ENCODE measurements around the gene METTL16. TPM values are rescaled to one million over a fixed set of nuclear protein-coding genes. Genes with fewer than 3 reads are reported as not detected.

The METTL16 gene
- polyA plus RNA-seq, 1 of the 3 experiments (the other 2 are of a cell fraction) = 8.1 TPM

- TF ChIP-seq REST (IDR thresholded peaks at IDR 0.05; ENCODE audit: low read depth, low read length) = no peak
Observed at GRCh38 chr17:2485543-2485942, 26.1 kb downstream of the METTL16 start (continued).

- ChIA-PET CTCF (no interaction called here), POLR2A (interaction anchor here (0.6 kb wide), 1 partner anchor 894 kb away, joined by 3 read pairs; no protein-coding TSS in a partner anchor)
- 97% methylated on average over 8 of the region's 8 CpGs for WGBS (ENCODE audit: low lambda C conversion rate)
- no peak for DNase-seq
- Histone ChIP-seq H3K9me2 (0 out of 2 replicates have a peak, but pooled peaks cover 3% of the 10 kb centered on the region), H3K4me3 (ENCODE audit: low read depth in 2 of 2, low read length in 1 of 2) (no peak overlapping the region), H3K36me3 (replicated peaks in 1 of 2; ENCODE audit: control insufficient read depth in 1 of 2, insufficient read depth in 2 of 2, low read length in 1 of 2) (peaks cover 0 to 4% of the 10 kb centered on the region in 2 experiments), H4K20me1 (ENCODE audit: insufficient read depth) (no peaks in the 10 kb centered on the region), H3K9me3 (no peaks in the 10 kb centered on the region), H3K9ac (no peak overlapping the region), H3K4me1 (ENCODE audit: control insufficient read depth in 1 of 2, insufficient read depth in 2 of 2, low read depth in 1 of 2, low read length in 1 of 2) (peaks cover 0 to 14% of the 10 kb centered on the region in 2 experiments; a peak in 2 of 4 replicates), H3K79me2 (ENCODE audit: insufficient read depth) (peaks cover 62% of the 10 kb centered on the region), H3K4me2 (no peak overlapping the region), H3K27ac (ENCODE audit: low read depth in 2 of 2, low read length in 1 of 2) (no peak overlapping the region), H3F3A (replicated peaks; ENCODE audit: insufficient read depth) (no peaks in the 10 kb centered on the region), H2AFZ (ENCODE audit: low read depth) (no peak overlapping the region), H3K27me3 (ENCODE audit: insufficient read depth) (no peaks in the 10 kb centered on the region)
- TF ChIP-seq FOXJ3 (CRISPR knock-in tag; IDR thresholded peaks at IDR 0.05) = no peak
- TF ChIP-seq ZBTB33 (IDR thresholded peaks at IDR 0.05; ENCODE audit: borderline replicate concordance, low read depth) = no peak
- TF ChIP-seq ELF1 (IDR thresholded peaks at IDR 0.05) = no peak
- no peak for TF ChIP-seq GATA2 (CRISPR knock-in tag; IDR thresholded peaks at IDR 0.05)
Observed at GRCh38 chr17:2484876-2485275, 26.8 kb downstream of the METTL16 start.

DNA sequence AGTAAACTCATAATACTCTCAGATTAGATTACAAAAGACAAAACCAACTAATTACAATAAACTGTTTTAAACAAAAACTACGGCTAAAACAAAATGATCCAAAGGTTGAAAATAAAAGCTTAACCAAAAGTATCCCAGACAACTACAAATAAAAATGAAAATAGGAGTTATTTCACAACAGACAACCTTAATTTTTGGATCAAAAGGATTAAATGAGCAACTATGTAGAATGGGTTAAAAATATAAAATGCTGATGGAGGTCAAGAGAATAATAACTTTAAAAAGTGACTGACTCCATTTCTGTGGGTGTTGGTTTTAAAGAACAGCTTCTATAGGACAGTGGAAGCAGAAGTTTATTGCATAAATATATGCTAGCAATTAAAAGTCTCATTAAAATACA lies 28.6 kb downstream of the METTL16 start:
- 92% methylated on average over 1 of the region's 1 CpG for WGBS (ENCODE audit: low lambda C conversion rate)
- CTCF ChIA-PET = interaction anchor here (0.7 kb wide), 1 partner anchor 130 kb away, joined by 3 read pairs; no protein-coding TSS in a partner anchor
- no peak overlapping the region for H3K4me2 ChIP-seq
- H3K9me3 ChIP-seq = no peaks in the 10 kb centered on the region
- H3K9ac ChIP-seq = no peak overlapping the region
- POLR2A ChIA-PET = no interaction called here
- peaks cover 0 to 14% of the 10 kb centered on the region in 2 experiments; a peak in 2 of 4 replicates for H3K4me1 ChIP-seq (ENCODE audit: control insufficient read depth in 1 of 2, insufficient read depth in 2 of 2, low read depth in 1 of 2, low read length in 1 of 2)
- no peak overlapping the region for H3K4me3 ChIP-seq (ENCODE audit: low read depth in 2 of 2, low read length in 1 of 2)
- DNase-seq = no peak
- H3K27me3 ChIP-seq (ENCODE audit: insufficient read depth) = no peaks in the 10 kb centered on the region
- peaks cover 51% of the 10 kb centered on the region for H3K79me2 ChIP-seq (ENCODE audit: insufficient read depth)
- H3K36me3 ChIP-seq (replicated peaks in 1 of 2; ENCODE audit: control insufficient read depth in 1 of 2, insufficient read depth in 2 of 2, low read length in 1 of 2) = peaks cover 0 to 6% of the 10 kb centered on the region in 2 experiments
- H4K20me1 ChIP-seq (ENCODE audit: insufficient read depth) = no peaks in the 10 kb centered on the region
- no peaks in the 10 kb centered on the region for H3F3A ChIP-seq (replicated peaks; ENCODE audit: insufficient read depth)
- no peak overlapping the region for H2AFZ ChIP-seq (ENCODE audit: low read depth)
- H3K9me2 ChIP-seq = 0 out of 2 replicates have a peak, but pooled peaks cover 3% of the 10 kb centered on the region
- H3K27ac ChIP-seq (ENCODE audit: low read depth in 2 of 2, low read length in 1 of 2) = no peak overlapping the region
- no peak for TF ChIP-seq FOXJ3 (CRISPR knock-in tag; IDR thresholded peaks at IDR 0.05)
- no peak for TF ChIP-seq CHD2 (IDR thresholded peaks at IDR 0.05; ENCODE audit: low read length, partially characterized antibody)
- TF ChIP-seq FOXM1 (IDR thresholded peaks at IDR 0.05; ENCODE audit: low read depth) = no peak
- TF ChIP-seq RCOR1 (IDR thresholded peaks at IDR 0.05; ENCODE audit: low read length) = no peak
- TF ChIP-seq RFX5 (IDR thresholded peaks at IDR 0.05; ENCODE audit: low read length) = no peak
- no peak for TF ChIP-seq REST (IDR thresholded peaks at IDR 0.05; ENCODE audit: low read depth, low read length)
- no peak for TF ChIP-seq EP300 (IDR thresholded peaks at IDR 0.05; ENCODE audit: borderline replicate concordance in 1 of 2, low read depth in 1 of 2, low read length in 1 of 2)
- no peak for TF ChIP-seq JUND (IDR thresholded peaks at IDR 0.05)
- TF ChIP-seq NRF1 (IDR thresholded peaks at IDR 0.05; ENCODE audit: low read depth, low read length) = no peak
- TF ChIP-seq, protein P1, sequence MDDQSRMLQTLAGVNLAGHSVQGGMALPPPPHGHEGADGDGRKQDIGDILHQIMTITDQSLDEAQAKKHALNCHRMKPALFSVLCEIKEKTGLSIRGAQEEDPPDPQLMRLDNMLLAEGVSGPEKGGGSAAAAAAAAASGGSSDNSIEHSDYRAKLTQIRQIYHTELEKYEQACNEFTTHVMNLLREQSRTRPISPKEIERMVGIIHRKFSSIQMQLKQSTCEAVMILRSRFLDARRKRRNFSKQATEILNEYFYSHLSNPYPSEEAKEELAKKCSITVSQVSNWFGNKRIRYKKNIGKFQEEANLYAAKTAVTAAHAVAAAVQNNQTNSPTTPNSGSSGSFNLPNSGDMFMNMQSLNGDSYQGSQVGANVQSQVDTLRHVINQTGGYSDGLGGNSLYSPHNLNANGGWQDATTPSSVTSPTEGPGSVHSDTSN (IDR thresholded peaks at IDR 0.05) = no peak
- TF ChIP-seq, protein P2, sequence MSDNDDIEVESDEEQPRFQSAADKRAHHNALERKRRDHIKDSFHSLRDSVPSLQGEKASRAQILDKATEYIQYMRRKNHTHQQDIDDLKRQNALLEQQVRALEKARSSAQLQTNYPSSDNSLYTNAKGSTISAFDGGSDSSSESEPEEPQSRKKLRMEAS (IDR thresholded peaks at IDR 0.05; ENCODE audit: low read depth) = no peak

Measured in SK-N-SH (cell line).